ENCODE results near the gene THEMIS2.

Gene THEMIS2

DNA sequence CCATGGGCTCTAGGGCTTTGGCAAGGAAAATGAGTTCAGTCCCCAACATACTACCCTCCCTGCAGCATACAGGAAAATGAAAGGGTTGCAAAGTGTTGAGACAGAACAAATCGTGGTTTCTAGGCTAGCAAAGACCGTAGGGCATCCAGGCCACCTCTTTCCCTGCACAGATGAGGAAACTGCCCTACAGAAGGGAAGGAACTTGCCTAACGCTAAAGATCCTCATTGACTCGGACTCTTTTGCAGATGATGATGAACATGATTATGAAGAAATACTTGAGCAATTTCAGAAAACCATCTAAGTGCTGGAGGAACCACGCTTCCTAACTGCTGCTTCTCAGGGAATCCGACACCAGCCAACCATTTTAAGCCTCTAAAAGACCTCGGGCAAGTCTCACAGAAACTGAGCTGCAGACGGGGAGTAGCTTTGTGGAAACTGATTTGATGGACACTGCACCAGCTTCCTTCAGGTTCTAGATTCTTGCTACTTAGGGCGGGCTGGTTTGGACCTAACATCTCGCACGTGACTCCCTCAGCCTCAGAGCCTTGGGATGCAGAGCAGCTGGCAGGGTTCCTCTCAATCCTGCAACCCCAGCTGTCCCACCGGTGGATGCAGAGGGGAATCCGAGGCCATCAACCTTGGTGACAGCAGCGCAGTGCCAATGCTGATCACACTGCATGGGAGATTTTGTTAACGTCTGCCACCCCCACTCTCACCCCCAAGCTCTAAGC lies 13.4 kb downstream of the THEMIS2 start:
- DNase-seq (ENCODE audit: low read depth), result no peak

DNA sequence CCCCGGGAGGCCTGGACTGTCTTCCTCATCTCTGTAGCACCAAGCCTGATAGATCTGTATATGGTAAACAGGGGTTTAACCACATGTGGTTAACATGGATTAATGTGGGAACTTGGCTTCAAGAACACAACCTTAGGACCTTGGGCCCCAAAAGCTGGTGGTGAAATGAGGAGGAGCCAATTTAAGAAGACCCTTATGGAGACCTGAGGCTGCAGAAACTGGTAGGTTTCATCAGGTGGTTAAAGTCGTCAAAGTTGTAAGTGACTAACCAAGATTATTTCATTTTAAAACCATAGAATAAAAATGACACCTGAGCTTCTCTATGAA lies 14.0 kb downstream of the THEMIS2 start:
- no peak for DNase-seq (ENCODE audit: low read depth)

DNA sequence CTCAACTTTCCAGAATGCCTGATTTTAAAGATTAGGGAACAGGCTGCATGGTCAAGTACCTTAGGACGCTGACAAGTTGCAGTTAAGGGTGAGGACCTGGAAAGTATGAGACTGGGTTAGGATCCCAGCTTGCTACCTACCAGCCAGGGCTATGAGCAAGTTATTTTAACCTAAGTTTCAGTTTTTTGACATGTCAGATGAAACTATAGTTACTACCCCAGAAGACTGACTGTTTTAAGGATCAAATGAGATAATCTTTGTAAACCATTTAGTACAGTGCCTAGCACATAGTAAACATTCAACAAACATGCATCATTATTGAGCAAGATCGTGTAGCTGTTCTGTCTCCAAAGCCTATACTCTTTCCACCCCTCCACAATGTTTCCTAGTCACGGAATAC lies 14.4 kb downstream of the THEMIS2 start:
- DNase-seq (ENCODE audit: low read depth), result no peak

DNA sequence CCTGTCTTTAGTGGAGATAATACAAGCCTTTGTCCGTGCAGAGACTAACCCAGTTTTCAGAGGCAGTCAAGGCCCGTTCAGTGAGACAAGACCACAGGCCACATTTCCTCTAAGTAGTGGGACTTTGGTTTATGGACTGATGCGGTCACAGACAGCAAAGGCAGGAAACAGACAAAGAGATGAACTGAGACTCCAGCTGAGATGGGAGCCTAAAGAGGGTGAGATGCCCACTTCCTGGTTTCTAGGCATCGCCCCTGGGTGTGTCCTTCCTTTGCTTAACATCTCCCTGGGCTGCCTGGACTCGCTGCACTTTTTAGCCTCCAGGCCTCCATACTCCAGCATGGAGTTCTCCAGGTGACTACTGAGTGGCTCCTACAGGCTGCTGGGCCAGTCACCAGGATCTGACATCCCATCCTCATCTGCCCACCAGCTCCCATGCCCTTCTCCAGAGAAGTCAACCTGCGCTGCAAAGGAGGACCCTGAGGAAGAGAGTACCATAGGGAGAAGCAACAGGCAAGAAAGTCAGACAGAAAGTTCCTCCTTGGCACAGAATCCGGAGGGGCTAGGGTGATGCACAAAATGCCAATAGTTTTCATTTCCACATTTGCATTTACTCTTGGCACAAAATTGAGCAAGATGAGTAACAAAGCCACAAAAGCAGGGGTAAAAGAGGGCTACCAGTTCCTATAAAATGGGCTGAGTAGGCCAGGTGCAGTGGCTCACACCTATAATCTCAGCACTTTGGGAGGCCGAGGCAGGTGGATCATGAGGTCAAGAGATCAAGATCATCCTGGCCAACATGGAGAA lies 15.1 kb downstream of the THEMIS2 start:
- no peak for DNase-seq (ENCODE audit: low read depth)

DNA sequence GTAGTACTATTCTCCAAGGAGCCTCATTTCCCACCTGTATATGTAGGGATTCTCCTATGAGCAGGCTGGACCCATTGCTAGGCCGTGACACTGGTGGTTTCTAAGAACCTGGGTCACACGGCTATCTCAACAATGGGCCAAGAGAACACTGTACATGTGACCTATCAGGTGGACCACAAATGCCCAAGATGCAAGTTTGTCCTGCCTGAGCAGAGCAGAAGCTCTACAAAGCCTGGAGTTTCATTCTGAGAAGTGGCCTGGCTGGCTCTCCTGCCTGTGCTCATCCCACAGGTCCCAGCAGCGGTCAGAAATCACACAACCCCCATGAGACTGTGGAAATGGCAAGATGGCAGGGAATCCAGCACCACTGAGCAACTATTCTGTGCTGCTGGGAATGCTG lies 17.2 kb downstream of the THEMIS2 start:
- no peak for DNase-seq (ENCODE audit: low read depth)

DNA sequence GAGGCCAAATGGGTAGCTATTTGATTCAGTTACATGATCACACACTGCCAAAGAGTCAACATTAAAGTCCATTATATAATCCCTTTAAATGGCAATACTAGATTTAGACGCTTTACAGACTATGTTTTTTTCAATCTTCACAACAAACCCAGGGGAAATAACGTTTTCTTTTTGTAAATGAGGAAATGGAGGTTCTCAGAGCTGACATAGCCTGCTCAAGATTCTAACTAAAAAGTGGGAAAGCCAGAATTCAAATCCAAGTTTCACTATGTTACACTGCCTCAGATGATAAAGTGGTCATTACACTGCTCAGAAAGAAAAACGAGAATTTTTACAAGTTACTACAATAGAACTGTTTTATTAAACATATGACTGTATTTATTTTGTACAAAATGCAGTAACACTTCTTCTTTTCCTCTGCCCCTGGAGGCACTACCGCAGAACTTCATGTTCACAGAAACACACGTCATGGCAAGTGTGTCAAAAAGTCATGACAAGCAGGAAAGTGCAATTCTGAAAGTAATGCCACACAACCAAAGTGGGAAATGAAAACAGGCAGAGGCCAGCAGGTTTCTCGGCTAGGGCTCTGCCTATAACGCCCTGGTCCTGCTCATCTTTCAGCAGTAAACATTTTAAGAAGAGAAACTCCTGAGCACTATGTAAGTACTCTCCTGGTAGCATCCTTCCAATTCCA lies 19.0 kb downstream of the THEMIS2 start:
- no peak for DNase-seq (ENCODE audit: low read depth)

DNA sequence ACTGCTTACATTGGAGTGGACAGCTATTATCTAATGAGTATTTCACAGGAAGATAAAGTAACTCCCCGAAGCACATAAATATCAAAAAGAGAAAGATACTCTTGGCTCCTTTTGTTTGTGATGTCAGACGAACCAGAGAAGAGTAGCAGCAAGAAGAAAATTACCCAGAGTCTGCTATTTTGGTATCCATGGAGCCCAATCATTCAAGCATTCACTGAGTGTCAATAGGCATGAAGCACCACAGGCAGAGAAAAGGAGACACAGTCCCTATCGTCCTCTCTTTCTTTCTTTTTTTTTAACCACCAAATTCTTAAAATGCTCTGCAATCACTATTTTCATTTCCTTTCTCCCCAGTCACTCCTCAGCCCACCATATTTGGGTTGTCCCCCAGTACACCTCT lies 22.2 kb downstream of the THEMIS2 start:
- DNase-seq (ENCODE audit: low read depth), result no peak

DNA sequence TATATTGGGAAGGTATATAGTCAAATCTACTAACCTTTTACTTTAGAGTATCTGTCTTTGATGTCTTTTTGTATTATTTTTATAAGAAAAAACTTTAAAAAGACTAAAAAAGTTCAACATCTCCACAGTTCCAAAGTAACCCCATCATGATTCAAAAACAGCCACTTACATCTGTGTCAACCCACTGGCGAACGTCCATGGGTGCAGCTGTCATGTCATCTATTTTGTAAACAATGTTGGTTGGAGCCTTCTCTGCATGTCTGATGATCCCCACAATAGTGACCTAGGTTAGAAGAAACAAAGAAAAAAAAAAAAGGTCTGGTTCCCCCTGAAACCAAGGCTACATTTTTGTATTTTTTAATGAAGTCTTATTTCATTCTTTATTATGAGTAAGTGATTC lies 34.4 kb downstream of the THEMIS2 start:
- DNase-seq (ENCODE audit: low read depth), result no peak

DNA sequence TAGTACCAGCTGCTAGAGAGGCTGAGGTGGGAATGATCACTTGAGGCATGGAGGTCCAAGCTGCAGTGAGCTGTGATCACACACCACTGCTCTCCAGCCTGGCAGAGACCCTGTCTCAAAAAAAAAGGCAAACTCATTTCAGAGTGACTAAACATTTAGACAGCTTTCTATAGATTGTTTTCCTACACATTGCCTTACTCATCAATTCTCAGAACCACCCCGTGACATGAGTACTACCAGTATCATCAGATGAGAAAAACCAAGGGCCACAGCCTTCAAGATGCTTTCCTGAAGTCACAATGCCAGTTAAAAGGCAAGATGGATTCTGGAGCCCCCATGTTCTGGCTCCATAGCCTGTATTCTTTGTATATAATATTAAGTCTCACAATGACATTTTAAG lies 40.1 kb downstream of the THEMIS2 start:
- no peak for DNase-seq (ENCODE audit: low read depth)

DNA sequence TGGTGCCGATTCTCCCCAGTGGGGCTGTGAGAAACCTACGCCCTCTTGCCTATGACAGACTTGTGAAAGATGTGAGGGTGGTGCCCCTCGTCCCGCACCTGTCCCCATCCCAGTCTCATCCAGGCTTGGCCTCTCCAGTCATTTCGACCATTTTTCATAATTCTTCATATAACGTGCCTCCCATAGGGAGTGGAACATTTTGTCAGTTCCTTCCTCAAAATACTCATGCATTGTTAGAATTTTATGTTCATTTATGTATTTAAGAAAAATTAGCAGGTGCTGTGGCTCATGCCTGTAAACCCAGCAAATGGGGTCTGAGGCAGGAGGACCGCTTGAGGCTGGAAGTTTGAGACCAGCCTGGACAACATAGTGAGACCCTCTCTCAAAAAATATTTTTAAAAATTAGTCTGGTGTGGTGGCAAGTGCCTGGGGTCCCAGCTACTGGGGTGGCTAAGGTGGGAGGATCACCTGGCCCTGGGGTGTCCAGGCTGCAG lies 42.8 kb downstream of the THEMIS2 start:
- DNase-seq (ENCODE audit: low read depth), result no peak

DNA sequence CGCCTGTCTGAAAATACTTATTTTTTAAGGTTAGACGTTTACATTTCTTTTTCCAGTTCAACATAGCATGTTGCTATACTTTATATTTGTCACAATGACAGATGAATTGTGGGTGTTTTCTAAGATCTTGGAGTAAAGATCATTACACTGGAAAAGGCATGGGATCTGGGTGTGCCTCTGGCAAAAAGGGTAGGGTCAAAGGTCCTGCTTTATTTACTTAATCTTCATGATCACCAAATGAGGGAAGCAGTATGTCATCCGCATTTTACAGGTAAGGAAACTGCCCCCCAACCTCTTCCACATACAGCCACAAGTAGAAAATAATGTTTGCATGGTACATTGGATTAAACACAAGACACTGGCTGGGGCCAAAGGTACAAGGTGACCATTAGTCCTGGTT lies 49.9 kb downstream of the THEMIS2 start:
- no peak for DNase-seq (ENCODE audit: low read depth)

DNA sequence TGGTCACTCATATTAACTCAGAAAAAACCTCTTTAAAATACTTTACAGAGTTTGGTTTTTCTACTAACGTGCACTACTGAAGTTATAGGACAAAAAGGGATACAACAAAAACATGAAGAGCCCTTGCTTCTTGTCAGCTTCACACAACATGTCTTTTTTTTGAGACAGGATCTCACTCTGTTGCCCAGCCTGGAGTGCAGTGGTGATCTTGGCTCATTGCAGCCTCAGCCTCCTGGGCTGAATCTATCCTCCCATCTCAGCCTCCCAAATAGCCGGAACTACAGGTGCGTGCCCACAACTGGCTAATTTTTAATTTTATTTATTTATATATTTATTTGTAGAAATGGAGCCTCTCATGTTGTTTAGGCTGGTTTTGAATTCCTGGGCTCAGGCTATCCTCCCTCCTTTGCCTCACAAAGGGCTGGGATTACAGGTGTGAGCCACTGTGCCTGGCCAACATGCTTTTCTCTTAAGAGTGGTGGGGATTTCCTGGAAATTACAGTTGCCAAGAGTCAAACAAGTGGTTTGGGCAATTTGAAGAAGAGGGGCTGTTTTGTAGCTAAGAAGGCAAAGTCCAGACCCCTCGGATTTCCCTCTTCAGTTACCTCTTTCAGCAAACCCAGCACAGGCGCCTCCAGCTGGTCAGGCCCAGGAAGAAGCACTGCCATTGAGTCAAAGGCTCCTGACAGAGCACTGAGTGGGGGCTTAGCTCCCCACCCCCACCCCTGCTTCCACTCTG lies 56.0 kb downstream of the THEMIS2 start:
- DNase-seq (ENCODE audit: low read depth), result no peak

DNA sequence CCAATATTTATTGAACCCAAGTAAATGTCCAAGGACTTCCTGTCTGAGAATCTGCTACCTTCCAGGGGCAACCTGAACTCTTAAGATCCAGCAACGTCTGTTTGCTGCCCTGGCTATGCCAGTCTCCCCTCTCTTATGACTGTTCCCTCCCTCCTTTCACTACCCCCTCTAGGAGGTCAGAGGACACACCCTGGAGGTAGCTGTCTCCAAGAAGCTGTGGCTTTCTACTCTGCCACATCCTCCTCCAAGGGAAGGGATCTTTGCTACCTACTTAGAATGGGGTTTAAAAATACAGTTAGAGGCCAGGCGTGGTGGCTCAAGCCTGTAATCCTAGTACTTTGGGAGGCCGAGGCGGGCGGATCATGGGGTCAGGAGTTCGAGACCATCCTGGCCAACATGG lies 58.8 kb downstream of the THEMIS2 start:
- no peak for DNase-seq (ENCODE audit: low read depth)

DNA sequence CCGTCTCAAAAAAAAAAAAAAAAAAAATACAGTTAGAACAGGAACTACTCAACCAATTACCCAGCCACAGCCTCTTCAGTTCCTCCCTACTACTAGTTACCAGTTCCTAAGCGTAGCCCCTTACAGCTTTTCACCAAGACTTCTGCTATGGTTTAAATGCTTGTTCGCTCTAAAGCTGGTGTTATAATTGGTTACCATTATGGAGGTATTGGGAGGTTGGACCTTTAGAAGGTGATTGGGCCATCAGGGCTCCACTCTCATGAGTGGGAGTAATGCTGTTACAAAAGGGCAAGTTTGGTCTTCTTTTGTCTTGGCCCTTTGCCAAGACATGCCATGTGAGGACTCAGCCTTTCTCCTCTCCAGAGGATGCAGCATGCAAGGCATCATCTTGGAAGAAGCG lies 59.4 kb downstream of the THEMIS2 start:
- DNase-seq (ENCODE audit: low read depth), result peak; percentile 8

DNA sequence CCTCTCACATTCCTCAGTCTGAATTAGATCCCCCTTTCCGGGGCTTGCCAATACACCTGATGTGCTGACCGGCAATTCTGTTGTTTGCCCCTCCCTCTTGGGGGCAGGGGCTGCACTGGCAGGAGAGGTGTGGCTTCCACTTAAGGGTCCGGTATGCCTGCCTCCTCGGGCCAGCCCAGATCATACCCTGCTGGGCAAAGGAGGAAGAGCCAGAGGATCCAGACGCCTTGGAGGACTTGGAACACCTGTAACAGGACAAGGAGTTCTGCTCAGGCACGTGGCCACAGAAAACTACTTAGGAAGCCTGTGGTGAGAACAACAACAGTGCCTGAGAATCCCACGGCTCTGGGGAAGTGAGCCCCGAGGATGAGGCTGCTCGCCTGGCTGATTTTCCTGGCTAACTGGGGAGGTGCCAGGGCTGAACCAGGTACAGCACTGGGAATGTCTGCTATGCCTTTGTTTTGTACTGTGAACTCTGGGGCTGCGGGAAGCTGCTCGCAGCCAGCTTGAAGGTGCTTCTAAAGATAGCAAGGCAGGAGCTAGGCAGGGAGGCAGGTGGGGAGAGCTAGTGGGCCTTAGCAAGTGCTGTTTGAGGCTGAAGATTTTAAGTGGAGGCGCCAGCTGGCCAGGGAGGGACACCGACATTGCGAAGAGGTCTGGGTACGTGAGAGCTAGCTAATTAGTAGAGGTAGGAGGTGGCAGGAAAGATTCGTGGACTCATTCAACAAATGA lies 62.6 kb downstream of the THEMIS2 start, which contains the start of gene SMPDL3B:
Gene SMPDL3B (plus strand): TSS at position 183 of the 732 bp plus-strand sequence. CDS start 184 bp downstream, at position 367.
- peak; percentile 29 for DNase-seq (ENCODE audit: low read depth)

DNA sequence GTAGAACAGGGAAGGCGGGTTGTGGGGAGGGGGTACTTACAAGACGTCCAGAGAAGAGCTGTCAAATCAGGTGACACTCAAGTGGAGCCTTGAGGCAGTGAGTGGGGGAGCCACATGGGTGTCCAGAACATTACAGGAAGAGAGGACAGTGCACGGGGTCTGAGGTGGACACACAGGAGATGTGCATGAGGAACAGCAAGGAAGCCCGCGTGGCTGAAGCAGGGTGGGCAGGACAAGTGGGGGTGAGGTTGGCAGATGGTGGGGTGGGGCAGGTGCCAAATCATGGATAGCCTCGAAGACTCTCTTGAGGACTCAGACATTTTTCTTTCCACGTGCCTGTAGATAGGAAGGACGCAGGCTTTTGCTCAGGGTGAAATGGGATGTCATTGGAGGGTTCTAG lies 63.4 kb downstream of the THEMIS2 start:
- DNase-seq (ENCODE audit: low read depth), result no peak

Measured in EH (cell line).